Raji (cell line): ENCODE data around the gene OSMR.

Source experiments
- POLR2A ChIP-seq: IDR thresholded peaks from 2 replicates; pipeline ENCODE4 v1.6.1; 2011; ENCODE audit warnings: low read depth, low read length, control low read depth; ENCODE audit not compliant: insufficient read depth

The OSMR gene

GRCh38 chr5:38847559-38848347 lies 1.9 kb downstream of the OSMR start:
- TF ChIP-seq POLR2A = no peak

- TF ChIP-seq POLR2A = no peak
Observed at GRCh38 chr5:38848637-38849036, 2.8 kb downstream of the OSMR start.

DNA sequence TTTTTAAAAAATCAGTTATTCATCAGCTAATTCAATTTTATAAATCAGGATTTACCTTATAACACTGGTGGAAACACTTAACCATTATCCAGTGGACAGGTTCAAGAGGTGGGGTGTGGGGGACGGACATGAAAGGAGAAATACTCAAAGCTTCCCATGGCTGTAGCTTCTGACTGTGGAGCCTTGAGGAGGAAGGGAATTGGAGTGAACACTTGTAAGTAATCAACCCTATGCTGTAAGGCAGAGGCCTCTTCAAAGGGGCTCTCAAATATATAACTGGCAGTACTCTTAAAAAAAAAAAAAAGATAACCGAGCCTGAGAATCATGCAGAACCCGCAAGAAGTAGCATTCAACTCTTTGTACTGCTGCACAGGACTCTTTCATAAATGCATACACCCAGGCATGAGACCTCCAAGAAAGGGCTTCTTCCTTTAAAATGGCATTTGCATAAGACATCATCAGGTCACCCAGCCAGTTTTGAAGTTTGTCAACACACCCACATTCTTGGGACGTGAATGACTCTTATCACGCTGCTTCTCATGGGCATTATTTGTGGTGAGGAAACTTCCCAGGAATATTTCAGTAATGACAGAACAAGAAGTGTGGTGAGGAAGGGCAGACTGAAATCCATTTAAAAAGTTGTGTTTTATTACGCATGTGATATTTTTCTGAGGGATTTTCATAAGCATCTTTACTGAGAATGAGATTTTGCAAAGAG lies 8.1 kb downstream of the OSMR start:
- TF ChIP-seq POLR2A = no peak

- TF ChIP-seq POLR2A = no peak
Observed at GRCh38 chr5:38854907-38855306, 9.1 kb downstream of the OSMR start.

- TF ChIP-seq POLR2A = no peak
Observed at GRCh38 chr5:38856660-38857059, 10.8 kb downstream of the OSMR start.

DNA sequence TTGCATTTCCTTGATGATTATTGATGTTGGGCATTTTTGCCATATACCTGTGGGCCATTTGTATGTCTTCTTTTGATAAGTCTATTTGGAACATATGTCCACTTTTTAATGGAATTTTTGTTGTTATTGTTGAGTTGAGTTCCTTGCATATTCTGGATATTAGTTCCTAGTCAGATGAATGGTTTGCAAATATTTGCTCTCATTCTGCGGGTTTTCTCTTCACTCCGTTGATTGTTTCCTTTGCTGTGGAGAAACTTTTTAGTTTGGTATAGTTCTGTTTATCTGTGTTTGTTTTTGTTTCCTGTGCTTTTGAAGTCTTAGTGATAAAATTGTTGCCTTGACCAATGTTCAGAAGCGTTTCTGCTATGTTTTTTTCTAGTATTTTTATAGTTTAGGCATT lies 13.0 kb downstream of the OSMR start:
- no peak for TF ChIP-seq POLR2A

DNA sequence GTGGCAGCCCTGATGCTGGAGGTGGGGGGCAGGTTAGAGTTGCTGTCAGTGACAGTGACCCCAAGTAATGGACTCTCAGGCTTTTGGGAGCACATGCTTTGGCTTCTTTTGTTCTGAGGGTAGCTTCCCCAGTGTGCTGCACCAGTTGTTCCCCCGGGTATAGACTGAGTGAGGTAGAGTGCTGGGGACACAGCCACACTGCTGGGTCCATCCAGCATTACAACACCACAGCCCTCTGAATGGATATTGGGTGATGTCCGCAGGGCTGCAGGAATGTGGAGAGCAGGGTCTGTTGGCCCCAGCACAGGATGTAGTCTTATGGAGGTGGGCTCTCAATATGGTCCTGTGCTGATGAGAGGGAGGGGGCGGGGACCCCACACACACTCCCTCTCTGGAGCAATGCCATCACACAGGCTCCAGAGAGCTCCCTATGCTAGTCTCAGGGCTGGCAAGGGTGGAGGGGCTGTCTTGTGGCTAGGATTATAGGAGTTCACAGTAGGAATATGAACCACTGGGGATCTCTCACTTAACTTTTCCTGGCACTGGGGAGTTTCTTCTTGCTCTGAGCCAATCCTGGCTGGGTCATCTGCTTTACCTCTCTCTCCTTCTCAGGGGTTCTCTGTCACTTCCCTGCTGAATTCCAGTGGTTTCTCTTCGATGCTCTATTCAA lies 20.7 kb downstream of the OSMR start:
- no peak for TF ChIP-seq POLR2A

DNA sequence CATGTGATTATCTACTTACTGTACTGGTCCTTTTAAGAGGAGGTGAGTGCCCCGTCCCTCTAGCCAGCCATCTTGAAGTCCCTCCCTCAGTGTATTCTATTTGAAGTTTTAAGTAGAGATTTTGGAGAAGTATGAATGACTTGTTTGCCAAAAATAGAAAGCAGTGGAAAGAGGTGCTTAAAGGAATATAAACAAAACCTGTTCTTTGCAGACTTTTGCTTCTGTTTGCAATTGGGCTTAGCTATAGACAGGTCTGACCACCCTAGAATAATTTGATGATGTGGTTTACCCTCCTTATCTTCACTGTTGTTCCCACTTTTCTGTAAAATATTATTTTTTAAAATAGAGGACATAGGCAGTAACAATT lies 21.2 kb downstream of the OSMR start:
- no peak for TF ChIP-seq POLR2A

DNA sequence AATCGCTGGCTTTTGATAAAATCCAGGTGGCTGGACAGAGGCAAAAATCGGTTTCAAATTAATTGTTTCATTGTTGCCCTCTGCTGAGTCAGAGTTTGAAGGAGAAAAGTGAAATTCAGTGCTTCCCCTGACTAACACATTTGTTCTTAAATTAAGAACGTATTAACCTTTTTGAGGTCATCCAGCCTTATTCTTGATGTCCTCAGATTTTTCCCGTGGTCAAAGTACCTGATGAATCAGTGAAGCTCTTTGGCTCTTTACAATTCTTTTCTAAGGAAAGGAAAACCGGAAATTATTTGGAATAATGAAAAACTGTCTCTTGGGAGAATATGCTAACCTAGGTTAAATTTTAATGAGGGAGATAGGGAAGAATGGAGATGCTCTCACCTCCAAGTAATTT lies 21.6 kb downstream of the OSMR start:
- no peak for TF ChIP-seq POLR2A

- TF ChIP-seq POLR2A = no peak
Observed at GRCh38 chr5:38870595-38870994, 24.8 kb downstream of the OSMR start.

DNA sequence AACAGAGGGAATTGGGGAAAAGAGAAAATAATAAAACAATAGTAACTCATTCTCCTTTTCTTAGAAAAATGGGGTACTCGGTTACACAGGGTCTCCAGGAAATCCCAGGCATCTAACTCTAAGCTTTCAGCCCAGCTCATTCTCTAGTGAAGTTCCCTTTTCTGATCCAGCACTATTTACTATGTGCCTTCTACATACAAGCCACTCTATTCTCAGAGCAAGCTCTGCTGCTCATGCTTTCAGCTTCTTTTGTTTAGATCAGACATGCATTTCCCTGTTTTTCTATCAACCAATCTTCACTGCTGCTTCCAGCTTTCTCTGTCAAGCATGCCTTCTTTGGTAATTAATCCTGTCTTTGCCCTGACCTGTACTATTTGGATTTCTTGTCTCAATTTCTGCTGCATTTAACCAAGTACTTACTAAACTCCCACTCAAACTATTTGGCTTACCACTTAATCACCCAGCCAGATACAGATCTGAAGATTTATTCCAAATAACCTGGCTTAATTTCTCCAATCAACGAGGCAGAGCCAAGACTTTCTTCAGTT lies 25.3 kb downstream of the OSMR start:
- no peak for TF ChIP-seq POLR2A

GRCh38 chr5:38871790-38872551 lies 26.2 kb downstream of the OSMR start:
- TF ChIP-seq POLR2A = no peak

DNA sequence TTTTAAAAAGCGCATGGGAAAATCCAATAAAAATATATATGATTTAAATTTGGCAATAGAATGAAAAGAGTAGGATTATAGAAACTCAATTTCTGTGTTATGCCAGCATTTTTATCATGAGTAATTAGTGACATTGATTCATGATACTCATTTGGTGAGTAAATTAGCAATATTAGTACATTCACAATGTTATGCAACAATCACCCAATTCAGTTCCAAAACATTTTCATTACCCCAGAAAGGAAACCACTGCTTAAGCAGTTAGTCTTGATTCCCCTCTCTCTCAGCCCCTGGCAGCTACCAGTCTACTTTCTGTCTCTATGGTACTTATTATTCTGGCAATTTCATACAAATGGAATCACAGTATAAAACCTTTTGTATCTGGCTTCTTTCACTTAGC lies 27.0 kb downstream of the OSMR start:
- no peak for TF ChIP-seq POLR2A

- TF ChIP-seq POLR2A = no peak
Observed at GRCh38 chr5:38874948-38875456, 29.2 kb downstream of the OSMR start.

GRCh38 chr5:38878391-38879077 lies 32.7 kb downstream of the OSMR start:
- no peak for TF ChIP-seq POLR2A

GRCh38 chr5:38879078-38879460 lies 33.3 kb downstream of the OSMR start:
- no peak for TF ChIP-seq POLR2A
